Measurements from ENCODE around the gene CD34. TPM values are rescaled to one million over a fixed set of nuclear protein-coding genes. Genes with fewer than 3 reads are reported as not detected.

Gene CD34
- total RNA-seq, 4 donors from 2014 or later: 20.7 to 38.8 (median 27.8) TPM

- Histone ChIP-seq H3K4me3 (replicated peaks in 1 of 3) (no peak overlapping the region), H3K36me3 (no peaks in the 10 kb centered on the region), H3K4me1 (peaks cover 17 to 53% of the 10 kb centered on the region in 2 donors), H3K9me3 (no peaks in the 10 kb centered on the region), H3K27me3 (no peaks in the 10 kb centered on the region), H3K27ac (peak overlapping the region in 2 of 3 donors; percentile 6 to 71)
- DNase-seq: no peak
- no peak for TF ChIP-seq CTCF (IDR thresholded peaks at IDR 0.05)
- TF ChIP-seq POLR2A (IDR thresholded peaks at IDR 0.05): no peak
- WGBS, 2 donors: 94 to 95% methylated on average over 4 of the region's 4 CpGs
- intact Hi-C loops (cut with DNase I): no loop called here
Observed at GRCh38 chr1:207851696-207852095, 59.2 kb downstream of the CD34 start.

- Histone ChIP-seq H3K27me3 (no peaks in the 10 kb centered on the region), H3K36me3 (no peaks in the 10 kb centered on the region), H3K9me3 (no peaks in the 10 kb centered on the region), H3K4me1 (peaks cover 17 to 50% of the 10 kb centered on the region in 2 donors), H3K27ac (peak overlapping the region in 2 of 3 donors; percentile 6 to 71), H3K4me3 (replicated peaks in 1 of 3) (no peak overlapping the region)
- intact Hi-C loops (cut with DNase I): no loop called here
- no peak for DNase-seq
- TF ChIP-seq CTCF (IDR thresholded peaks at IDR 0.05): no peak
- TF ChIP-seq POLR2A (IDR thresholded peaks at IDR 0.05): no peak
- WGBS, 2 donors: 75 to 86% methylated on average over 7 of the region's 7 CpGs
Observed at GRCh38 chr1:207850621-207851407, 60.1 kb downstream of the CD34 start.

GRCh38 chr1:207849646-207850045 lies 61.3 kb downstream of the CD34 start:
- WGBS, 2 donors: 90% methylated on average over 8 of the region's 8 CpGs
- no peaks in the 10 kb centered on the region for H3K27me3 ChIP-seq
- peak overlapping the region in 1 of 3 donors; percentile 71 for H3K27ac ChIP-seq
- no peaks in the 10 kb centered on the region for H3K36me3 ChIP-seq
- no peak for DNase-seq
- H3K4me1 ChIP-seq: peaks cover 17 to 61% of the 10 kb centered on the region in 2 donors
- intact Hi-C loops (cut with DNase I): no loop called here
- no peaks in the 10 kb centered on the region for H3K9me3 ChIP-seq
- no peak overlapping the region for H3K4me3 ChIP-seq (replicated peaks in 1 of 3)
- no peak for TF ChIP-seq CTCF (IDR thresholded peaks at IDR 0.05)
- no peak for TF ChIP-seq POLR2A (IDR thresholded peaks at IDR 0.05)

GRCh38 chr1:207849016-207849415 lies 61.9 kb downstream of the CD34 start:
- 68 to 83% methylated on average over 3 of the region's 3 CpGs for WGBS, 2 donors
- Histone ChIP-seq H3K9me3 (no peaks in the 10 kb centered on the region), H3K27me3 (no peaks in the 10 kb centered on the region), H3K4me3 (replicated peaks in 1 of 3) (no peak overlapping the region), H3K4me1 (peaks cover 20 to 66% of the 10 kb centered on the region in 2 donors), H3K27ac (peak overlapping the region in 1 of 3 donors; percentile 71), H3K36me3 (no peaks in the 10 kb centered on the region)
- DNase-seq: no peak
- intact Hi-C loops (cut with DNase I): no loop called here
- no peak for TF ChIP-seq POLR2A (IDR thresholded peaks at IDR 0.05)
- TF ChIP-seq CTCF (IDR thresholded peaks at IDR 0.05): no peak

- no peaks in the 10 kb centered on the region for H3K27me3 ChIP-seq
- peaks cover 20 to 61% of the 10 kb centered on the region in 2 donors for H3K4me1 ChIP-seq
- no peak overlapping the region for H3K4me3 ChIP-seq (replicated peaks in 1 of 3)
- H3K27ac ChIP-seq: peak overlapping the region; percentile 25 to 71 (median 65)
- intact Hi-C loops (cut with DNase I): no loop called here
- no peaks in the 10 kb centered on the region for H3K36me3 ChIP-seq
- TF ChIP-seq POLR2A (IDR thresholded peaks at IDR 0.05) (no peak), CTCF (IDR thresholded peaks at IDR 0.05) (no peak)
- 65 to 75% methylated on average over 5 of the region's 5 CpGs for WGBS, 2 donors
- H3K9me3 ChIP-seq: no peaks in the 10 kb centered on the region
- peak; percentile 37 for DNase-seq
Observed at GRCh38 chr1:207848234-207848633, 62.7 kb downstream of the CD34 start.
